GM12872 (cell line): ENCODE results near the gene CRYL1.

Experiments
- CTCF ChIP-seq: IDR thresholded peaks from 3 replicates; pipeline ENCODE4 v1.5.1; 2011; ENCODE audit warnings: low read depth, mild to moderate bottlenecking, low read length, moderate library complexity; ENCODE audit not compliant: insufficient read depth

The CRYL1 gene

DNA sequence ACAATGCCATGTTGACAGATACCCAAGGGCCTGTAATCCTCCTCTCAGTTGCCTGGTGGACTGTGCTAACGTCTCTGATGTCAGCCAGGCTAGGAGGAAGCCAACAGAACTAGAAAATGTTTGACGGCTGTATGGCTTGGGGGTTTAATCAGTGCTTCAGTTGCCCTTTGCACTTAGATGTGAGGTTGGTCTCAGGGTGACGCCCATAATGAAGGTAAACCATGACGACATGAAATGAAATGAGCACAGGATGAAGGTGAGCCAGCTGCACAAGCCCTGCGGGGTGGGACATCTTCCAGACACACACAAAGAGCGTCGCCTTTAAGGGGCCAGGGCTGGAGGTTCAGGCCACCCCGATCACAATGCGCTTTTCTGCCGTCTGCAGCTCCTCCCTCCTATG, 127.2 kb downstream of the CRYL1 start:
- TF ChIP-seq CTCF: no peak

DNA sequence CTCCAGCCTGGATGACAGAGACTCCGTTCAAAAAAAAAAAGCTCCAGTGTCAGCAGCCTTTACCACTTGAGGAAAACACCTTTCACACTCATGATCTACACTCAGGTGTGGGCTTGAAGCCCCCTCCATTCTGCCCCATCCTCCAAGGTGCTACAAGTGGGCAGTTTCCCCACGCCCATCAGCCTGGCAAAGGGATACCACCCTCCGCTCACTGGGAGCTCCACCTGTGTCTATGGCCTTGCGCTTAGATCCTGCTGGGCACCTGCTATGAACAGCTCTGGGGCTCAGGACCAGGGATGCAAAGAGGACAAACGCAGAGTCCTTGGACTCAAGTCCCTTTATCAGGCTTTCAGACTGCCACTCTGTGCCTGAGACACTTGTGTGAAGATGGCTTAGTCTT, 127.8 kb downstream of the CRYL1 start:
- TF ChIP-seq CTCF: no peak

DNA sequence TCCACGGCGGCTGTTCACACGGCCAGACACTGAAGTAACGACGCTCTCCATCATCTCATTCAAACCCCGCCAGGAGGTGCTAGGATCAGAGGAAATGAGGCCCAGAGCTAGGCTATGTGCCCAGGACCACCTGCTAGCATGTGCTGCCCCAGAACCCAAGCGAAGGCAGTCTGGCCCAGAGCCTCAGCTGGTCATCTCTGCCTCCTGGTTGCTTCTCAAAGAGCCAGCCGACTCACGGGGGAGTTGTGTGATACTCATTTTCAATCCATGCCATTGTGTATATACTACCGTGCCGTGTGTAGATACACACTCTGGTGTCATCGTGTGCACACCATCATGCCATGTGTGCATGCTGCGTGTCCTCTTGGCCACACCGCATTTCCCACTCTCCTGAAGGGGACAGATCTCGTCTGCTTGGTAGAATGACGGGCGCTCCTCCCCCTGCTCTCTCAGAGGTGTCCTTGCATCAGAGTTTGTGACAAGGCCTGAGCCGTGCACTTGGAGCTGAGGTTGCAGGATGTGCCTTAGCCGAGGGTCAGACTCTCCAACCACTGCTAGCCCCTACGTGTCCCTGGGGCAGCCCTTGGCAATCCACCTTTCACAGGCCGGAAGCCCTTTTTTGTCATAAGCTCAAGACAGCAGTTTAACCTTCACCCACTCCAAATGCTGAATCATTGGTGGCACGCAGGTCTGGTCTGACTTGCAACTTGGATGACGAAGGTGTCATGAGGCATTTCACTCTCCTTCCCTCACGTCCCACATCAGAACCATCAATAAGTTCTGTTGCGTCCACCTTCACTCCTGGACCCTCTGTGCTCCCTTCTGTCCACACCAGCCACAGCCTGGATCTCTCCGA, 130.4 kb downstream of the CRYL1 start:
- no peak for TF ChIP-seq CTCF

DNA sequence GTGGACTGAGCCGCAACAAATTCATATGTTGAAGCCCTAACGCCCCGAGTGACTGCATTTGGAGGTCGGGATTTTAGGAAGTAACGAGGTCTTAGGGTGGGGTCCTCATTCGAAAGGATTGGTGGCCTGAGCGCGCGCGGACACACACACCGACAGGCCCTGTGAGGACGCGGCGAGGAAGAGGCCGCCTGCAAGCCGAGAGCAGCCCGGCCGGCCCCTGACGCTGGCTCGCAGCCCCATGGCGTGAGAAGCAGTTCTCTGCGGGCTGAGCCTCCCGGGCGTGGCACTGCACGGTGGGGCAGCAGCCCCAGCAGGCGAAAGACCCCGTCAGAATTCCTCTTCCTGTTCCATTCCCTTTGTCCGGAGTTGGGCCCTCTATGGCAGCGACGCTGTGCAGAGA, 131.2 kb downstream of the CRYL1 start:
- no peak for TF ChIP-seq CTCF

DNA sequence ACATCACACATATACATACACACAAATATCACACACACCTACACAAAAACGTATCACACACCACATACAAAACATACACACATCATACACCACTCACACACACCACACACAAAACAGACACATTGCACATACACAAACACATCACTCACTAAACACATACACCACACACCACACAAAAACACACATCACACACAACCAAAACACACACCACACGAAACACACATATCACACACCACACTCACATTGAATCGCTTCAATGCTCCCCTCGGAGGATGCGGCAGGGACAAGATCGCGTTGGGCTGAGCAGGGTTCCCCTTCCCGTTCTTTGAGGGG, 131.5 kb downstream of the CRYL1 start:
- TF ChIP-seq CTCF: no peak

DNA sequence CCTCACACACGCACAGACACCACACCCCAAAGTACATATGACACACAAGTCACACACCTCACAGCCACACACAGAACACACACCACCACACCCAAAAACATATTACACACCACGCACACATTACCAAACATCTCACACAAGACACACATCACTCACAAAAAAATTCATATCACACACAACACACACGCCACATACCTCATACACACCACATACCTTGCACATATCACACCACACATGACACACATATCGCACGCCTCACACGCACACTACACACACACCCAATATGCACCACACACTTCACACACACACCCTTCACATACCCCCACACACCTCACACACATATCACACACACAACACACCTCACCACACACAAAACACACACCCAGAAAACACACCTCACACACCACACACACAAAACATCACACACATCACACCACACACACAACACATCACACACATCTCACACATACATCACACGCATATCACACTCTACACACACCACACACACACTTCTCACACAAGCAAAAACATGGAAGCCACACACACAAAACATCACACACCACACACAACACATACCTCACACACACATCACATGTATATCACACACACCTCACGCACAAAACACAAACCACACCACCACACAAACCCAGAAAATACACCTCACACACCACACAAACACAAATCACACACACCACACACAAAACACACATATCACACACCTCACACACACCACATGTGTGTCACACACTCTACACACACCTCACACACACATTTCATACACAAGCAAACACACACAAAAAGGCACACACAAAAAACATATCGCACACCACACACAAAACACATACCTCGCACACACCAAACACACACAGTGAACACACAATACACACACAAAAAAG, 132.1 kb downstream of the CRYL1 start:
- TF ChIP-seq CTCF: no peak

- TF ChIP-seq CTCF: no peak
These were observed 133.1 kb downstream of the CRYL1 start for GRCh38 chr13:20392530-20392929.
